Activated naive CD8-positive, alpha-beta T cell treated with anti-CD3 and anti-CD28 coated beads for 36 hours (primary cell): Measurements from ENCODE around the gene SLC6A7. TPM values are rescaled to one million over a fixed set of nuclear protein-coding genes. Genes with fewer than 3 reads are reported as not detected.

Source experiments
- DNase-seq: peaks from one replicate; pipeline ENCODE4 v3.0.0; 2021
- H3K27ac Mint-ChIP-seq: one replicate; pipeline ENCODE4 v1.8.0; 2022; ENCODE audit warnings: mild to moderate bottlenecking, moderate library complexity, mixed read lengths
- H3K27me3 Mint-ChIP-seq: one replicate; pipeline ENCODE4 v1.8.0; 2022; ENCODE audit warnings: mild to moderate bottlenecking, mixed read lengths
- H3K36me3 Mint-ChIP-seq: one replicate; pipeline ENCODE4 v1.8.0; 2021; ENCODE audit warnings: mild to moderate bottlenecking, mixed read lengths
- H3K4me1 Mint-ChIP-seq: one replicate; pipeline ENCODE4 v1.8.0; 2021; ENCODE audit warnings: mixed read lengths
- H3K4me3 Mint-ChIP-seq: one replicate; pipeline ENCODE4 v1.8.0; 2022; ENCODE audit warnings: mild to moderate bottlenecking, moderate library complexity, mixed read lengths
- H3K9me3 Mint-ChIP-seq: one replicate; pipeline ENCODE4 v1.8.0; 2022; ENCODE audit warnings: mixed read lengths
- total RNA-seq, 2 experiments: library from RNA; stranded (reverse); gene quantifications; one replicate each; pipeline ENCODE4 v1.2.3, GENCODE V29; 2021

The SLC6A7 gene
- total RNA-seq, 2 experiments from 2014 or later: not detected

GRCh38 chr5:150176745-150177477 lies 13.0 kb upstream of the SLC6A7 start:
- H3K4me3 Mint-ChIP-seq: no peak overlapping the region
- no peaks in the 10 kb centered on the region for H3K36me3 Mint-ChIP-seq
- no peak overlapping the region for H3K27ac Mint-ChIP-seq
- H3K27me3 Mint-ChIP-seq: peaks cover 8% of the 10 kb centered on the region
- H3K4me1 Mint-ChIP-seq: no peaks in the 10 kb centered on the region
- H3K9me3 Mint-ChIP-seq: no peaks in the 10 kb centered on the region
- no peak for DNase-seq

- peaks cover 8% of the 10 kb centered on the region for H3K27me3 Mint-ChIP-seq
- no peaks in the 10 kb centered on the region for H3K4me1 Mint-ChIP-seq
- H3K9me3 Mint-ChIP-seq: no peaks in the 10 kb centered on the region
- no peak overlapping the region for H3K4me3 Mint-ChIP-seq
- no peaks in the 10 kb centered on the region for H3K36me3 Mint-ChIP-seq
- no peak overlapping the region for H3K27ac Mint-ChIP-seq
- no peak for DNase-seq
Measured at GRCh38 chr5:150177721-150178120, 12.1 kb upstream of the SLC6A7 start.

DNA sequence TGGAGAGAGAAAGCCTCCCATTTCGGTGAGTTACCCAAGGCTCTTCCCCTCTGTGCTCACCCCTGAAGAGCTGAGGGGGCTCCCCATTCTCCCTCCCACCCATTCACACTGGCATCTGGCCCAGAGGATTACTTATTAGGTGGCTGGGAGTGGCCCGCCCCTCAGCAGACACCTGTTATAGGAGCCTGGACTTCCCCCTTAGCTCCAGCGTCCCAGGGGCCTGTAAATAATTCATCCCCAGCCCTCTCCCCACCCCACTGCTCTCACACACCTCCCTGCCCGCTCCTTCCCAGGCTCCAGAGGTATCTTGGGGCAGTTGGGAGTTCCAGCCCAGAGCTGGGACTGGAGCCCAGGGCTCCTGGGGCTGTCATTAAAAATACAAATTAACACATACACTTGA lies 11.6 kb upstream of the SLC6A7 start:
- no peaks in the 10 kb centered on the region for H3K4me1 Mint-ChIP-seq

DNA sequence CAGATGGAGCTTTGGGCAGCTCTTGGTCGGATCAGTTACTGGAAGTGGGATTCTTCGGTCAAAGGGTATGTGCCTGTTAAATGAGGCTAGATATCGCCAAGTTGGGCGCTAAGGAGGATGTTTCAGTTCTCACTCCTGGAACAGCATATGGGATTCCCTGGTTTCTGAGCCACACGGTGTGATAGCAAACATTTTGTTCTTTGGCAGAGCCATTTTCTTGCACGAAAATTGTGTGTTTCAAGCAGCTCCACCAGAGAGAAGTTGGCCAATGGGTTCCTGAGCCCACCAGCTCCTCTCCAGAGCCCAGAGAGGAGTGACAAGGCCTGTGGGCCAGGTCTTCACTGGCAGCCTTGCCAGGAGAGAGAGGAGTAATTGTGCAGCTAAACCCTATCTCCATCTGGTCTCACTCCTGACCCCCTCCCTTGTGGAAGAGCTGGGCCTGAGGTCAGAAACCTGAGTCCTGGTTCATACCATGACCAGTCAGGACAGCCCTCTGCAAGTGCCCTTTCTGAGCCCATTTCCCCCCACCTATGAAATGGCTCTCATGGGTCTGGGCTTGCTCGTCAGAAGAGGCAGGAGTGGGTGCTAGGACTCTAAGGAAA lies 10.7 kb upstream of the SLC6A7 start:
- Mint-ChIP-seq H3K4me1 (no peaks in the 10 kb centered on the region), H3K27ac (no peak overlapping the region), H3K9me3 (no peaks in the 10 kb centered on the region), H3K27me3 (no peaks in the 10 kb centered on the region), H3K4me3 (no peak overlapping the region), H3K36me3 (no peaks in the 10 kb centered on the region)
- DNase-seq: no peak

More for the DNA sequence above, 11.6 kb upstream of the SLC6A7 start:
- Mint-ChIP-seq H3K27ac (no peak overlapping the region), H3K27me3 (peaks cover 5% of the 10 kb centered on the region), H3K36me3 (no peaks in the 10 kb centered on the region), H3K4me3 (no peak overlapping the region), H3K9me3 (no peaks in the 10 kb centered on the region)
- DNase-seq: no peak

DNA sequence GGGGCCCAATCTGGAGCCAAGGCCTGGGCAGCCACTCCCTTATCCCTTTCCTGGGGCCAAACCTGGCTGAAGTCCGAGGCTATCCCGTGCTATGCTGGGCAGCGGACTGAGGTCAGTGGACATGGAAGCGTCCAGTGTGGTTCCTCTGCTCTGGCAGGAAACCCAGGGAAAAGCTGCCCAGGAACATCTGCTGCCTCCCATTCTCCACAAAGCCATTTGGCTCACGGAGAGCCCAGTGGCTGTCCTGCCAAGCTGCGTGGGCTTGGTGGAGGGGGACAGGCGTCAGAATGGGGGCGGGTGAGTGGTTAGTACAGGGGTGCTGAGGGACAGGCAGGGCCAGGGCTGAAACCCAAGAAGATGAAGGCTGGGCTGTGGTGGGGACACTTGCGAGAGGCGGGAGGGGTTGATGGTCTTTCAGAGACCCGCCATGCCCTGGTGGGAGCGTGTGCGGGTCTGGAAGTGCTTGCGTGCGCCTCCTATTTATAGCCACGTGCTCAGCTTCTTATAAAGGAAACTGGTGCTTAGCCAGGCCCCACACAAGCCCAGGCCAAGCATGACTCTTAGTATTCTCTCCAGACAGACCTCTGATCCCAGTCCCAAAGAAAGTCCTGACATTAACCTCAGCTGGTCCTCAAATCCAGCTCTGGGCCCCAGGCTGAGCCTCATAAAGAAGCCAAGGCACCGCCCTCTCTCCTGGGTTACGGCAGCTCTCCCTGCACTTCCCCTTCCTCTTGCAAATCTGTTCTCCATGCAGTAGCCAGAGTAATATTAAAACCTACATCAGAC lies 9.4 kb upstream of the SLC6A7 start:
- Mint-ChIP-seq H3K4me3 (no peak overlapping the region), H3K36me3 (no peaks in the 10 kb centered on the region), H3K27me3 (no peaks in the 10 kb centered on the region), H3K4me1 (no peaks in the 10 kb centered on the region), H3K27ac (no peak overlapping the region), H3K9me3 (no peaks in the 10 kb centered on the region)
- DNase-seq: no peak

DNA sequence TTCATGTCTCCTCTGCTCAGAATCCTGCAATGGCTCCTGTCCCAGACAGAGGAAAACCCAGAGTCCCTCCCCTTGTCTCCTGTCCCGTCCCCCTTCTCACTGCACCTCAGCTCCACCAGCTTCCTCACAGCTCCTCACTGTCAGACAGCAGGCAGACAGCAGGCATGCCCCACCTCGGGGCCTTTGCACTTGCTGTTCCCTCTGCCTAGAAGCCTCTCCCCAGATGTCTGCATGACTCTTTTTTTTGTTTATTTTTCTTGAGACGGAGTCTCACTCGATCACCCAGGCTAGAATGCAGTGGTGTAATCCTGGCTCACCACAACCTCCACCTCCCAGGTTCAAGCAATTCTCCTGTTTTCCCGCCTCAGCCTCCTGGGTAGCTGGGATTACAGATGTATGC lies 8.8 kb upstream of the SLC6A7 start:
- no peaks in the 10 kb centered on the region for H3K36me3 Mint-ChIP-seq
- H3K4me1 Mint-ChIP-seq: no peaks in the 10 kb centered on the region
- H3K27ac Mint-ChIP-seq: no peak overlapping the region
- no peak overlapping the region for H3K4me3 Mint-ChIP-seq
- no peaks in the 10 kb centered on the region for H3K9me3 Mint-ChIP-seq
- no peak for DNase-seq
- no peaks in the 10 kb centered on the region for H3K27me3 Mint-ChIP-seq

DNA sequence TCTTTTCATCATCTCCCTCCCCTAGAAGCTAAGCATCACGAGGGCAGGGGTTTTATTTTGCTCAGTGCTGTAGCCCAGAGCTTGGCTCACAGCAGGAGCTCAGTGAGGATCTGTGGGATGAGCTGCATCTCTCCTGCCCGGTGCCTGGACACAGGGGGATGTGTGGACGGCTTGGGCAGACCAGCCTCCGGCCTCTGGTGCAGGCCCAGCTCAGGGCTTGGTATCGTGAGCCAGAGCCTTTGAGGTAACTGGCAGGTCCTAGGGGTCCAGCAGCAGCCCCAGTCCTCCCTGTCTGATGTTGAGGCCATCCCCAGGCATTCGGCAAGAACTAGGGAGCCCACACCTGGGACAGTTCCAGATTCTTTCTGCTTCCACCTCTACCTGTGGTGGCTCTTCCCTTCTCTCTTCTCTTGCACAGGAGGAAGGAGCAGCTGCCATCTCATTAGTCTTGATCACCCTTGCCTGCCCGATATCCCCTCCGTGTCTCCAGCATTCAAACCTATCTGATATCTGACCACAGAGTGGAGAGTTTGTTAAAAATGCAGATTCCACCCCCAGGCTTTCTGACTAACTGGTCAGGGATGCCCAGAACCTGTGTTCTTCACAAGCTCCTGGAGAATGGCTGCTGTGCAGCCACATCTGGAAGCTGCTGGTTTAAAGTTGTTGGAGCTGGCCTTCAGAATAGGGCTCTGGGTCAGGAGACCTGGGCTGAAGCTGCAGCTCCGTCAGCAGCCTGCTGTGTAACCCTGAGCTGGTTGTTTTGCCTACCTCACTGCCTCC lies 7.9 kb upstream of the SLC6A7 start:
- no peak overlapping the region for H3K27ac Mint-ChIP-seq
- H3K4me3 Mint-ChIP-seq: no peak overlapping the region
- H3K4me1 Mint-ChIP-seq: no peaks in the 10 kb centered on the region
- H3K27me3 Mint-ChIP-seq: no peaks in the 10 kb centered on the region
- H3K36me3 Mint-ChIP-seq: no peaks in the 10 kb centered on the region
- H3K9me3 Mint-ChIP-seq: no peaks in the 10 kb centered on the region
- no peak for DNase-seq

DNA sequence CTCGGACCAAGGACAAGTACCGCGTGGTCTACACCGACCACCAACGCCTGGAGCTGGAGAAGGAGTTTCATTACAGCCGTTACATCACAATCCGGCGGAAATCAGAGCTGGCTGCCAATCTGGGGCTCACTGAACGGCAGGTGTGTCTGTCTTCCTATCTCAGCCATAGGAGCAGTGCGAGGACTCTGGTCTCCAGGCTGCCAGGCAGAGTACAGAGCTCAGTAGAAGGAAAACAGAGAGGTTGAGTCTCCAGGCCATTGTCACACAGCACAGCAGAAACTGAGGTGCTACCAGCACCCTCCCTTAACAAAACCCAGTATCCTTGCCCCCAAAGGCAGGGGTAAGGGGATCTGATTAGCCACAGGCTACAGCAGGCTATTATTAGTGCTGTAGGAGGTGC lies 7.1 kb upstream of the SLC6A7 start:
- Mint-ChIP-seq H3K4me3 (no peak overlapping the region), H3K9me3 (no peaks in the 10 kb centered on the region), H3K27me3 (no peaks in the 10 kb centered on the region), H3K4me1 (no peaks in the 10 kb centered on the region), H3K36me3 (no peaks in the 10 kb centered on the region), H3K27ac (no peak overlapping the region)
- DNase-seq: no peak

GRCh38 chr5:150183436-150183835 lies 6.4 kb upstream of the SLC6A7 start:
- no peaks in the 10 kb centered on the region for H3K36me3 Mint-ChIP-seq
- no peaks in the 10 kb centered on the region for H3K9me3 Mint-ChIP-seq
- no peak overlapping the region for H3K4me3 Mint-ChIP-seq
- no peak for DNase-seq
- no peak overlapping the region for H3K27ac Mint-ChIP-seq
- peaks cover 1% of the 10 kb centered on the region for H3K27me3 Mint-ChIP-seq
- no peaks in the 10 kb centered on the region for H3K4me1 Mint-ChIP-seq

- no peak overlapping the region for H3K27ac Mint-ChIP-seq
- peaks cover 7% of the 10 kb centered on the region for H3K27me3 Mint-ChIP-seq
- H3K9me3 Mint-ChIP-seq: no peaks in the 10 kb centered on the region
- H3K36me3 Mint-ChIP-seq: no peaks in the 10 kb centered on the region
- no peak for DNase-seq
- H3K4me3 Mint-ChIP-seq: no peak overlapping the region
- H3K4me1 Mint-ChIP-seq: no peaks in the 10 kb centered on the region
Measured at GRCh38 chr5:150184006-150184405, 5.9 kb upstream of the SLC6A7 start.

- no peak overlapping the region for H3K27ac Mint-ChIP-seq
- DNase-seq: no peak
- H3K36me3 Mint-ChIP-seq: no peaks in the 10 kb centered on the region
- peaks cover 16% of the 10 kb centered on the region for H3K27me3 Mint-ChIP-seq
- H3K9me3 Mint-ChIP-seq: no peaks in the 10 kb centered on the region
- no peak overlapping the region for H3K4me3 Mint-ChIP-seq
- no peaks in the 10 kb centered on the region for H3K4me1 Mint-ChIP-seq
Measured at GRCh38 chr5:150184990-150185912, 4.6 kb upstream of the SLC6A7 start.

GRCh38 chr5:150186137-150186536 lies 3.7 kb upstream of the SLC6A7 start:
- no peaks in the 10 kb centered on the region for H3K9me3 Mint-ChIP-seq

GRCh38 chr5:150186897-150187296 lies 3.0 kb upstream of the SLC6A7 start:
- DNase-seq: no peak
- Mint-ChIP-seq H3K4me1 (no peaks in the 10 kb centered on the region), H3K27me3 (peaks cover 29% of the 10 kb centered on the region), H3K9me3 (no peaks in the 10 kb centered on the region), H3K27ac (no peak overlapping the region), H3K4me3 (no peak overlapping the region), H3K36me3 (no peaks in the 10 kb centered on the region)

More at GRCh38 chr5:150186137-150186536, 3.7 kb upstream of the SLC6A7 start:
- peaks cover 22% of the 10 kb centered on the region for H3K27me3 Mint-ChIP-seq
- H3K4me1 Mint-ChIP-seq: no peaks in the 10 kb centered on the region
- no peaks in the 10 kb centered on the region for H3K36me3 Mint-ChIP-seq
- DNase-seq: no peak
- no peak overlapping the region for H3K4me3 Mint-ChIP-seq
- no peak overlapping the region for H3K27ac Mint-ChIP-seq

GRCh38 chr5:150188146-150188842 lies 1.6 kb upstream of the SLC6A7 start:
- Mint-ChIP-seq H3K4me3 (no peak overlapping the region), H3K36me3 (no peaks in the 10 kb centered on the region), H3K9me3 (no peaks in the 10 kb centered on the region), H3K27me3 (peaks cover 33% of the 10 kb centered on the region), H3K27ac (no peak overlapping the region), H3K4me1 (no peaks in the 10 kb centered on the region)
- no peak for DNase-seq
